Measurements from ENCODE around the gene CEACAM4.
"Not testable (repeated sequence)": the region's sequence is repeated elsewhere in the genome, so short reads cannot be mapped to it uniquely, and the experiment has no call there.

The CEACAM4 gene

GRCh38 chr19:41626877-41627276 lies at the start of gene CEACAM4:
Gene CEACAM4 (minus strand): TSS chr19:41627074. CDS start chr19:41626963, 111 bp downstream.
- no peak for DNase-seq

GRCh38 chr19:41671486-41671885 lies 44.6 kb upstream of the CEACAM4 start:
- no peak for DNase-seq

- no peak for DNase-seq
Measured at GRCh38 chr19:41670755-41671154, 43.9 kb upstream of the CEACAM4 start.

GRCh38 chr19:41668315-41668714 lies 41.4 kb upstream of the CEACAM4 start:
- no peak for DNase-seq

- DNase-seq = no peak
Measured at GRCh38 chr19:41666075-41666474, 39.2 kb upstream of the CEACAM4 start.

GRCh38 chr19:41657157-41657556 lies 30.3 kb upstream of the CEACAM4 start:
- DNase-seq = no peak

- DNase-seq = not testable (repeated sequence)
Measured at GRCh38 chr19:41656756-41657155, 29.9 kb upstream of the CEACAM4 start.

- DNase-seq = no peak
Measured at GRCh38 chr19:41652250-41652649, 25.4 kb upstream of the CEACAM4 start.

GRCh38 chr19:41649827-41650226 lies 23.0 kb upstream of the CEACAM4 start:
- no peak for DNase-seq

- DNase-seq = peak; percentile 9
Measured at GRCh38 chr19:41646589-41647204, 19.8 kb upstream of the CEACAM4 start.

GRCh38 chr19:41641879-41642485 lies 15.1 kb upstream of the CEACAM4 start:
- DNase-seq = peak; percentile 42

- DNase-seq = no peak
Measured at GRCh38 chr19:41638641-41639081, 11.8 kb upstream of the CEACAM4 start.

- DNase-seq = no peak
Measured at GRCh38 chr19:41637484-41637883, 10.6 kb upstream of the CEACAM4 start.

GRCh38 chr19:41627966-41628675 lies 1.2 kb upstream of the CEACAM4 start:
- DNase-seq = no peak

- no peak for DNase-seq
Measured at GRCh38 chr19:41626278-41626677, 596 bp downstream of the CEACAM4 start.

GRCh38 chr19:41624937-41625336 lies 1.9 kb downstream of the CEACAM4 start:
- no peak for DNase-seq

GRCh38 chr19:41624515-41624914 lies 2.4 kb downstream of the CEACAM4 start:
- DNase-seq = no peak

GRCh38 chr19:41623360-41623759 lies 3.5 kb downstream of the CEACAM4 start:
- no peak for DNase-seq

- DNase-seq = no peak
Measured at GRCh38 chr19:41621654-41622053, 5.2 kb downstream of the CEACAM4 start.

- DNase-seq = no peak
Measured at GRCh38 chr19:41621226-41621625, 5.6 kb downstream of the CEACAM4 start.

- DNase-seq = no peak
Measured at GRCh38 chr19:41620171-41620570, 6.7 kb downstream of the CEACAM4 start.

- DNase-seq = no peak
Measured at GRCh38 chr19:41619018-41619556, 7.8 kb downstream of the CEACAM4 start.

- DNase-seq = no peak
Measured at GRCh38 chr19:41617941-41618730, 8.7 kb downstream of the CEACAM4 start.

All from HCEC 1CT (cell line).